Anterior cingulate cortex (tissue), 58 donors: ENCODE data around the gene CDH23.
"Not testable (repeated sequence)": the region's sequence is repeated elsewhere in the genome, so short reads cannot be mapped to it uniquely, and the experiment has no call there.

Experiments
- DNase-seq, 58 donors: peaks; one replicate each; lab custom pipeline; 2025; lab: John Stamatoyannopoulos, UW

The CDH23 gene

GRCh38 chr10:71842856-71843686, 446.4 kb downstream of the CDH23 start:
- DNase-seq = no peak

GRCh38 chr10:71844084-71844483, 447.4 kb downstream of the CDH23 start:
- no peak for DNase-seq

- DNase-seq = no peak
Measured at GRCh38 chr10:71844695-71845094, 448.0 kb downstream of the CDH23 start.

- no peak for DNase-seq
Measured at GRCh38 chr10:71845410-71846405, 449.0 kb downstream of the CDH23 start.

- no peak for DNase-seq
Measured at GRCh38 chr10:71846816-71847215, 450.1 kb downstream of the CDH23 start.

- DNase-seq = no peak
Measured at GRCh38 chr10:71847418-71847817, 450.7 kb downstream of the CDH23 start.

GRCh38 chr10:71848325-71849275, 451.9 kb downstream of the CDH23 start:
- DNase-seq = no peak

- DNase-seq = no peak
Measured at GRCh38 chr10:71849461-71849908, 452.8 kb downstream of the CDH23 start.

GRCh38 chr10:71850021-71850742, 453.5 kb downstream of the CDH23 start:
- no peak for DNase-seq

- DNase-seq = peak; percentile 77 to 98 (median 95)
Measured at GRCh38 chr10:71850743-71851464, 454.2 kb downstream of the CDH23 start, which contains the start of gene PSAP. Gene PSAP, minus strand, starts transcription at chr10:71851251. Its CDS starts 30 bp downstream, at chr10:71851221.

- not testable (repeated sequence) for DNase-seq
Measured at GRCh38 chr10:71851465-71852095, 454.9 kb downstream of the CDH23 start.

- DNase-seq = peak in 20 of 58 donors; percentile 14 to 58 (median 30)
Measured at GRCh38 chr10:71852355-71852937, 455.7 kb downstream of the CDH23 start.

- DNase-seq = peak in 15 of 58 donors; percentile 19 to 63 (median 37)
Measured at GRCh38 chr10:71854031-71854430, 457.3 kb downstream of the CDH23 start.

- no peak for DNase-seq
Measured at GRCh38 chr10:71856619-71857018, 459.9 kb downstream of the CDH23 start.

GRCh38 chr10:71857934-71858890, 461.5 kb downstream of the CDH23 start:
- peak in 1 of 58 donors; percentile 26 for DNase-seq
